Fibroblast of the conjunctiva (primary cell): ENCODE data around the gene CPA2.

Experiments used
- DNase-seq: peaks from one replicate; pipeline ENCODE4 v3.0.0-alpha.2; 2010; ENCODE audit warnings: low read depth

Gene CPA2

GRCh38 chr7:130254555-130254954, 12.1 kb upstream of the CPA2 start:
- DNase-seq: no peak

GRCh38 chr7:130256704-130257103, 10.0 kb upstream of the CPA2 start:
- no peak for DNase-seq

GRCh38 chr7:130258494-130259078, 8.1 kb upstream of the CPA2 start:
- DNase-seq: no peak

- DNase-seq: no peak
These were observed 4.2 kb upstream of the CPA2 start for GRCh38 chr7:130262448-130262847.

GRCh38 chr7:130263130-130263529, 3.5 kb upstream of the CPA2 start:
- DNase-seq: no peak

GRCh38 chr7:130266961-130267321, 278 bp downstream of the CPA2 start:
- DNase-seq: no peak

- no peak for DNase-seq
These were observed 2.0 kb downstream of the CPA2 start for GRCh38 chr7:130268463-130269317.

- no peak for DNase-seq
These were observed 2.6 kb downstream of the CPA2 start for GRCh38 chr7:130269318-130269694.

- DNase-seq: no peak
These were observed 4.5 kb downstream of the CPA2 start for GRCh38 chr7:130270947-130271800.

GRCh38 chr7:130272381-130273080, 5.9 kb downstream of the CPA2 start:
- no peak for DNase-seq

GRCh38 chr7:130273081-130273932, 6.6 kb downstream of the CPA2 start:
- no peak for DNase-seq

GRCh38 chr7:130273933-130274255, 7.2 kb downstream of the CPA2 start:
- DNase-seq: no peak

- DNase-seq: no peak
These were observed 7.6 kb downstream of the CPA2 start for GRCh38 chr7:130274296-130274695.

GRCh38 chr7:130274983-130275591, 8.4 kb downstream of the CPA2 start:
- no peak for DNase-seq

GRCh38 chr7:130275826-130276297, 9.2 kb downstream of the CPA2 start:
- DNase-seq: no peak

GRCh38 chr7:130276796-130277762, 10.4 kb downstream of the CPA2 start:
- DNase-seq: no peak

GRCh38 chr7:130277763-130278643, 11.3 kb downstream of the CPA2 start:
- DNase-seq: no peak

GRCh38 chr7:130278860-130279259, 12.2 kb downstream of the CPA2 start:
- DNase-seq: peak; percentile 96

GRCh38 chr7:130279286-130279685, 12.6 kb downstream of the CPA2 start:
- no peak for DNase-seq
